HEK293 (cell line): ENCODE results near the gene CLCN2.

Experiments
- CTCF ChIA-PET: fragments of 350-600 bp; formaldehyde crosslinking; extraction: SDS; loops from one replicate; lab custom pipeline; 2021; ENCODE audit warnings: antibody characterized with exemption; lab: Yijun Ruan, JAX
- POLR2A ChIA-PET: fragments of 300-600 bp; formaldehyde crosslinking; extraction: SDS; loops from one replicate; lab custom pipeline; 2020; ENCODE audit warnings: antibody characterized with exemption, inconsistent platforms; lab: Yijun Ruan, JAX
- H3K27ac ChIP-seq: fragments of 200-500 bp; sonication (Bioruptor generic); 2 replicates; pipeline ENCODE4 v1.5.1; 2014; ENCODE audit warnings: low read depth, low read length, control low read depth, inconsistent platforms; ENCODE audit errors: extremely low read depth
- H3K36me3 ChIP-seq, 2 experiments: fragments of 200-500 bp in 1 of 2; sonication (Bioruptor generic) in 1 of 2; 1 replicate in 1 of 2; 2 replicates in 1 of 2; pipeline ENCODE4 v1.5.1; 2014 to 2017; ENCODE audit warnings: inconsistent platforms in 2 of 2, low read length in 2 of 2; ENCODE audit not compliant: control insufficient read depth in 2 of 2, insufficient read depth in 1 of 2
- H3K4me1 ChIP-seq: fragments of 200-500 bp; sonication (Bioruptor generic); 2 replicates; pipeline ENCODE4 v1.5.1; 2014; ENCODE audit warnings: mild to moderate bottlenecking, low read length, inconsistent platforms; ENCODE audit not compliant: control insufficient read depth, insufficient read depth
- H3K4me3 ChIP-seq: 2 replicates; pipeline ENCODE4 v1.5.1; 2011; ENCODE audit warnings: low read depth, mild to moderate bottlenecking, control low read depth, low read length, moderate library complexity
- H3K9me3 ChIP-seq: fragments of 200-500 bp; sonication (Bioruptor generic); 2 replicates; pipeline ENCODE4 v1.5.1; 2014; ENCODE audit warnings: low read depth, low read length, inconsistent platforms; ENCODE audit not compliant: control insufficient read depth, insufficient read depth
- BCL11A ChIP-seq: fragments of 450-650 bp; formaldehyde crosslinking; IDR thresholded peaks from 2 replicates; pipeline ENCODE4 v1.5.1; 2016; ENCODE audit warnings: low read depth, missing biosample characterization, missing genetic modification characterization
- GFI1B ChIP-seq: fragments of 450-650 bp; formaldehyde crosslinking; IDR thresholded peaks from 2 replicates; pipeline ENCODE4 v1.5.1; 2016; ENCODE audit warnings: missing biosample characterization, missing genetic modification characterization
- GLI2 ChIP-seq: fragments of 450-650 bp; formaldehyde crosslinking; IDR thresholded peaks from 2 replicates; pipeline ENCODE4; 2017; ENCODE audit warnings: missing biosample characterization, missing genetic modification characterization, low read depth, borderline replicate concordance
- GLIS2 ChIP-seq: fragments of 450-650 bp; formaldehyde crosslinking; IDR thresholded peaks from 2 replicates; pipeline ENCODE4 v1.5.1; 2016; ENCODE audit warnings: missing biosample characterization, missing genetic modification characterization
- KLF17 ChIP-seq: fragments of 450-650 bp; formaldehyde crosslinking; IDR thresholded peaks from 2 replicates; pipeline ENCODE4 v1.5.1; 2016; ENCODE audit warnings: missing biosample characterization, missing genetic modification characterization
- PRDM1 ChIP-seq: fragments of 450-650 bp; formaldehyde crosslinking; IDR thresholded peaks from 2 replicates; pipeline ENCODE4; 2016; ENCODE audit warnings: missing biosample characterization, missing genetic modification characterization
- REPIN1 ChIP-seq: fragments of 450-650 bp; formaldehyde crosslinking; IDR thresholded peaks from 2 replicates; pipeline ENCODE4 v1.5.1; 2017; ENCODE audit warnings: missing biosample characterization, missing genetic modification characterization, low read depth
- TRIM28 ChIP-seq: IDR thresholded peaks from 2 replicates; pipeline ENCODE4 v1.6.1; 2011; ENCODE audit warnings: low read length, control low read depth, borderline replicate concordance
- YY2 ChIP-seq: fragments of 450-650 bp; formaldehyde crosslinking; IDR thresholded peaks from 2 replicates; pipeline ENCODE4 v1.5.1; 2016; ENCODE audit warnings: missing biosample characterization, missing genetic modification characterization
- ZBTB11 ChIP-seq: fragments of 450-650 bp; formaldehyde crosslinking; conservative IDR thresholded peaks from 2 replicates; pipeline ENCODE4 v1.5.1; 2016; ENCODE audit warnings: low read depth, missing biosample characterization, missing genetic modification characterization
- ZBTB26 ChIP-seq: fragments of 450-650 bp; formaldehyde crosslinking; optimal IDR thresholded peaks from 2 replicates; pipeline ENCODE3; 2016; ENCODE audit warnings: missing biosample characterization, mild to moderate bottlenecking, missing genetic modification characterization
- ZBTB44 ChIP-seq: fragments of 450-650 bp; IDR thresholded peaks from 2 replicates; pipeline ENCODE4 v1.5.1; 2018; ENCODE audit warnings: missing biosample characterization, mild to moderate bottlenecking, missing genetic modification characterization
- ZFHX2 ChIP-seq: fragments of 450-650 bp; formaldehyde crosslinking; conservative IDR thresholded peaks from 2 replicates; pipeline ENCODE4 v1.5.1; 2016; ENCODE audit warnings: missing biosample characterization, missing genetic modification characterization
- ZNF112 ChIP-seq: fragments of 450-650 bp; formaldehyde crosslinking; IDR thresholded peaks from 2 replicates; pipeline ENCODE4 v1.5.0; 2017; ENCODE audit warnings: missing biosample characterization, missing genetic modification characterization
- ZNF133 ChIP-seq: fragments of 450-650 bp; formaldehyde crosslinking; IDR thresholded peaks from 2 replicates; pipeline ENCODE4 v1.5.1; 2016; ENCODE audit warnings: missing biosample characterization, missing genetic modification characterization
- ZNF140 ChIP-seq: fragments of 450-650 bp; formaldehyde crosslinking; IDR thresholded peaks from 2 replicates; pipeline ENCODE4 v1.5.1; 2016; ENCODE audit warnings: missing biosample characterization, missing genetic modification characterization
- ZNF302 ChIP-seq: fragments of 450-650 bp; formaldehyde crosslinking; IDR thresholded peaks from 2 replicates; pipeline ENCODE4 v1.5.1; 2016; ENCODE audit warnings: missing biosample characterization, missing genetic modification characterization, low read depth
- ZNF311 ChIP-seq: fragments of 450-650 bp; formaldehyde crosslinking; IDR thresholded peaks from 2 replicates; pipeline ENCODE4 v1.5.1; 2017; ENCODE audit warnings: missing biosample characterization, missing genetic modification characterization, borderline replicate concordance
- ZNF335 ChIP-seq: fragments of 450-650 bp; formaldehyde crosslinking; conservative IDR thresholded peaks from 2 replicates; pipeline ENCODE4 v1.5.1; 2016; ENCODE audit warnings: missing biosample characterization, missing genetic modification characterization
- ZNF513 ChIP-seq: fragments of 450-650 bp; IDR thresholded peaks from 2 replicates; pipeline ENCODE4 v1.5.1; 2018; ENCODE audit warnings: missing biosample characterization, missing genetic modification characterization
- ZNF544 ChIP-seq: fragments of 450-650 bp; formaldehyde crosslinking; IDR thresholded peaks from 2 replicates; pipeline ENCODE4 v1.5.0; 2017; ENCODE audit warnings: missing biosample characterization, missing genetic modification characterization
- ZNF549 ChIP-seq: fragments of 450-650 bp; IDR thresholded peaks from 2 replicates; pipeline ENCODE4 v1.5.1; 2018; ENCODE audit warnings: missing biosample characterization, missing genetic modification characterization, mild to moderate bottlenecking, inconsistent platforms, moderate library complexity
- ZNF571 ChIP-seq: fragments of 450-650 bp; formaldehyde crosslinking; IDR thresholded peaks from 2 replicates; pipeline ENCODE4 v1.5.0; 2017; ENCODE audit warnings: missing biosample characterization, missing genetic modification characterization
- ZSCAN16 ChIP-seq: fragments of 450-650 bp; formaldehyde crosslinking; IDR thresholded peaks from 2 replicates; pipeline ENCODE4 v1.5.1; 2016; ENCODE audit warnings: missing biosample characterization, missing genetic modification characterization

Gene CLCN2

GRCh38 chr3:184361932-184362667 lies 695 bp upstream of the CLCN2 start (continued):
- TF ChIP-seq YY2: no peak
- TF ChIP-seq ZNF544 (tag by site-specific recombination): no peak
- no peak for TF ChIP-seq ZNF311 (tag by site-specific recombination)
- 0 out of 2 replicates have a peak, but pooled peaks have one; percentile 3 for TF ChIP-seq KLF17 (tag by site-specific recombination)
- TF ChIP-seq ZBTB44: no peak
- TF ChIP-seq GLIS2 (tag by site-specific recombination): peak; percentile 8; the same call in 1 of the 2 replicates

GRCh38 chr3:184360929-184361531 lies 375 bp downstream of the CLCN2 start:
- Histone ChIP-seq H3K36me3 (peaks cover 0 to 41% of the 10 kb centered on the region in 2 experiments; a peak in 2 of 3 replicates), H3K9me3 (no peaks in the 10 kb centered on the region), H3K27ac (peak overlapping the region; percentile 88; the same call in 1 of the 2 replicates), H3K4me3 (peak overlapping the region; percentile 84), H3K4me1 (no peaks in the 10 kb centered on the region)
- ChIA-PET POLR2A (interaction anchor here (0.6 to 2.7 kb wide), 5 partner anchors 10 to 15 kb away, joined by 3 to 9 read pairs (median 3); no protein-coding TSS in a partner anchor), CTCF (interaction anchor here (0.7 to 3.3 kb wide), 4 partner anchors 12 to 180 kb away, joined by 3 to 13 read pairs (median 4); no protein-coding TSS in a partner anchor)
- TF ChIP-seq TRIM28 (no peak), ZFHX2 (no peak), GLI2 (tag by site-specific recombination) (no peak), ZNF335 (tag by site-specific recombination) (peak; percentile 31; the same call in 1 of the 2 replicates), ZBTB11 (tag by site-specific recombination) (no peak), ZNF302 (tag by site-specific recombination) (no peak), PRDM1 (peak; percentile 63; the same call in 1 of the 2 replicates), ZBTB26 (tag by site-specific recombination) (peak; percentile 27), ZSCAN16 (no peak), ZNF133 (tag by site-specific recombination) (no peak), REPIN1 (tag by site-specific recombination) (no peak), ZBTB44 (no peak), ZNF140 (tag by site-specific recombination) (no peak), ZNF513 (tag by site-specific recombination) (no peak), BCL11A (tag by site-specific recombination) (no peak), ZNF549 (tag by site-specific recombination) (no peak), ZNF571 (no peak), ZNF112 (tag by site-specific recombination) (no peak), GFI1B (tag by site-specific recombination) (no peak)
